SK-N-SH treated with all-trans-retinoic acid at 6 μM for 48 hours (cell line): ENCODE data around the gene COL4A1.

Experiments used
- ATAC-seq: fragments of 200-7000 bp; cut with Tn5 transposase; 3 replicates; pipeline ENCODE4 v1.9.1; 2020; ENCODE audit warnings: mild to moderate bottlenecking, moderate library complexity
- BACH2 ChIP-seq: fragments of 250-450 bp; sonication (Bioruptor Pico); IDR thresholded peaks from 2 replicates; pipeline ENCODE4 v1.9.0; 2021; ENCODE audit warnings: mild to moderate bottlenecking, borderline replicate concordance
- CREB5 ChIP-seq: fragments of 250-450 bp; sonication (Bioruptor Pico); IDR thresholded peaks from 2 replicates; pipeline ENCODE4 v1.5.1; 2020; ENCODE audit warnings: low read depth, mild to moderate bottlenecking, moderate library complexity
- CSDC2 ChIP-seq: fragments of 250-450 bp; sonication (Bioruptor Pico); IDR thresholded peaks from 2 replicates; pipeline ENCODE4 v1.5.0; 2020; ENCODE audit warnings: mild to moderate bottlenecking, moderate library complexity
- CSRNP3 ChIP-seq: fragments of 250-450 bp; sonication (Bioruptor Pico); IDR thresholded peaks from 2 replicates; pipeline ENCODE4 v1.5.1; 2021; ENCODE audit warnings: mild to moderate bottlenecking, moderate library complexity
- ESRRG ChIP-seq: fragments of 250-450 bp; sonication (Bioruptor Pico); IDR thresholded peaks from 2 replicates; pipeline ENCODE4 v1.6.1; 2021; ENCODE audit warnings: mild to moderate bottlenecking
- GLIS3 ChIP-seq: fragments of 250-450 bp; sonication (Bioruptor Pico); IDR thresholded peaks from 2 replicates; pipeline ENCODE4 v1.5.0; 2020; ENCODE audit warnings: mild to moderate bottlenecking, moderate library complexity
- ISL1 ChIP-seq: fragments of 250-450 bp; sonication (Bioruptor Pico); IDR thresholded peaks from 2 replicates; pipeline ENCODE4 v2.1.2; 2022; ENCODE audit warnings: mild to moderate bottlenecking, moderate library complexity
- OSR1 ChIP-seq: fragments of 250-450 bp; sonication (Bioruptor Pico); IDR thresholded peaks from 2 replicates; pipeline ENCODE4 v1.8.0; 2022; ENCODE audit warnings: moderate library complexity, mild to moderate bottlenecking, inconsistent platforms
- POU6F1 ChIP-seq: fragments of 250-450 bp; sonication (Bioruptor Pico); IDR thresholded peaks from 2 replicates; pipeline ENCODE4 v1.8.0; 2021; ENCODE audit warnings: low read depth, mild to moderate bottlenecking, moderate library complexity, borderline replicate concordance
- PPARA ChIP-seq: fragments of 250-450 bp; sonication (Bioruptor Pico); IDR thresholded peaks from 2 replicates; pipeline ENCODE4 v1.5.0; 2020; ENCODE audit warnings: mild to moderate bottlenecking, borderline replicate concordance
- RARB ChIP-seq: fragments of 250-450 bp; sonication (Bioruptor Pico); IDR thresholded peaks from 2 replicates; pipeline ENCODE4 v1.8.0; 2021; ENCODE audit warnings: mild to moderate bottlenecking, moderate library complexity
- SNAI2 ChIP-seq: fragments of 250-450 bp; sonication (Bioruptor Pico); IDR thresholded peaks from 2 replicates; pipeline ENCODE4 v1.5.0; 2020; ENCODE audit warnings: mild to moderate bottlenecking, moderate library complexity
- TCF4 ChIP-seq: fragments of 250-450 bp; sonication (Bioruptor Pico); IDR thresholded peaks from 2 replicates; pipeline ENCODE4 v1.8.0; 2021; ENCODE audit warnings: mild to moderate bottlenecking, moderate library complexity, borderline replicate concordance
- TOX ChIP-seq: fragments of 250-450 bp; sonication (Bioruptor Pico); IDR thresholded peaks from 2 replicates; pipeline ENCODE4 v1.8.0; 2021; ENCODE audit warnings: mild to moderate bottlenecking, moderate library complexity, borderline replicate concordance
- ZC3H10 ChIP-seq: fragments of 250-450 bp; sonication (Bioruptor Pico); IDR thresholded peaks from 2 replicates; pipeline ENCODE4 v1.5.1; 2021; ENCODE audit warnings: mild to moderate bottlenecking, moderate library complexity
- ZFP3 ChIP-seq: fragments of 250-450 bp; sonication (Bioruptor Pico); IDR thresholded peaks from 2 replicates; pipeline ENCODE4 v1.5.0; 2020; ENCODE audit warnings: mild to moderate bottlenecking, moderate library complexity
- ZFP30 ChIP-seq: fragments of 450-650 bp; formaldehyde crosslinking; IDR thresholded peaks from 2 replicates; pipeline ENCODE4 v1.5.0; 2022; ENCODE audit warnings: mild to moderate bottlenecking, moderate library complexity
- ZNF565 ChIP-seq: fragments of 450-650 bp; formaldehyde crosslinking; conservative IDR thresholded peaks from 2 replicates; pipeline ENCODE4 v1.5.0; 2020; ENCODE audit warnings: low read depth, mild to moderate bottlenecking, moderate library complexity
- ZNF70 ChIP-seq: fragments of 450-650 bp; formaldehyde crosslinking; IDR thresholded peaks from 2 replicates; pipeline ENCODE4 v1.5.0; 2020; ENCODE audit warnings: mild to moderate bottlenecking, moderate library complexity
- ZNF8 ChIP-seq: fragments of 450-650 bp; formaldehyde crosslinking; IDR thresholded peaks from 2 replicates; pipeline ENCODE4 v1.5.0; 2020; ENCODE audit warnings: mild to moderate bottlenecking, moderate library complexity
- TF ChIP-seq, protein P1 (sequence below): fragments of 250-450 bp; sonication (Bioruptor Pico); IDR thresholded peaks from 2 replicates; pipeline ENCODE4 v1.8.0; 2020; ENCODE audit warnings: mild to moderate bottlenecking, moderate library complexity, borderline replicate concordance

The COL4A1 gene

DNA sequence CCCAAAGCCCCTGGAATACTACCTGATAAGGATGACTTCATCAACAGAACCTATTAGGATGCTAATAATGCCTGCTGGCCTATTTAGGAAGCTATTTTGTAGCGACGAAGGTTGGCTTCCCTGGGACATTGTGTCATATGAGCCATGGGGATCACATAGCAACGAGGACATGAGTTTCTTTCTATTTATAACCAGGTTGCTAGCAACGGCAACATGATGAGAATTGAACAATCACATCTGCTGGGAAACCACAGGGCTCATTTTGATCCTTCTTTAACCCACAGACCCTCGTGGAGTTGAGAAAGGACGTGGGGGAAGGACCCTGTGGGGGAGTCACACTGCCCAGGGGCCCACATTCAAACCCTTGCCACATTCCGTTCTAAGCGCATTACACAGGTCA is 172.2 kb downstream of the COL4A1 start:
- TF ChIP-seq TCF4 (CRISPR knock-in tag) = no peak
- no peak for TF ChIP-seq ESRRG
- no peak for TF ChIP-seq ZFP3 (CRISPR knock-in tag)
- no peak for TF ChIP-seq ZNF565 (CRISPR knock-in tag)
- no peak for TF ChIP-seq ZNF8
- no peak for TF ChIP-seq POU6F1 (CRISPR knock-in tag)
- no peak for TF ChIP-seq CSRNP3 (CRISPR knock-in tag)
- TF ChIP-seq, all 23 proteins: peak for 0
- no peak for ATAC-seq

DNA sequence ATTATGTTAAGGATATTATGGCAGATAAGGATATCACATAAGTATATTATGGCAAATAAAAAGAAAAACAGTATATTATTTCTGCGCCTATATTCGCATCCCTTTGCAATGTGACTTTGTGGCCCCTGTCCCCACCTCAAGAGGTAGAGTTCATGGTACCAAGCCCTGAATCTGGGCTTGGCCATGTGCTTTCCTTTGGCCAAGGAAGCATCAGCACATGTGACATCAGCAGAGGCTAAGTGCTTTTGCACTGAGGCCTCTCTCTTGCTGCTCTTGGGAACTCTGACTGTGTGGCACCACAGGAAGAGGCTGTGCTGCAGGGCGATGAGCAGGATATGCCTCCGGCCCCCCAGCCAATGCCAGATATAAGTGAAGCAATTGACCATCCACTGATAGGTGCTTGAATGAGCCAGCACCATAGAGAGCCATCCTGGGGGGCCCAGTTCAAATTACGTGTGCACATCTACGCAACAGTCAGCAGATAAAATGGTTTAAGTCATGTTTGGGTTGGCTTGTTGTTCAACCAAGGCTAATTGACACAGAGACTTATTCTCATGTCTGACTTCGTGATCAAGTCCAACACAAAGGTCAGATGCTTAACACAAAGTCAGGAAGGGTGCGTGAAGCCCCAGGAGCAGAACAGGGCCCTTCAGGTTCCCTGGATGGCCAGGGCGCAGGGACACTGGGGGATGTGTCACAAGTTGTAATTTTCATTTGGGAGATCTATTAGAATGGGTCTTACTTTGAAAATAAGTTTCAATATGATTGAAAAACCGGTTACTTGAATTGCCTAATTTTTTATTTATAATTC is 173.3 kb downstream of the COL4A1 start:
- ATAC-seq = no peak
- no peak for TF ChIP-seq ZFP3 (CRISPR knock-in tag)
- no peak for TF ChIP-seq ISL1 (CRISPR knock-in tag)
- no peak for TF ChIP-seq ESRRG
- no peak for TF ChIP-seq CSDC2 (CRISPR knock-in tag)
- TF ChIP-seq BACH2 = no peak
- TF ChIP-seq SNAI2 (CRISPR knock-in tag) = no peak
- TF ChIP-seq ZNF70 (CRISPR knock-in tag) = no peak
- no peak for TF ChIP-seq CSRNP3 (CRISPR knock-in tag)
- TF ChIP-seq, protein P1, sequence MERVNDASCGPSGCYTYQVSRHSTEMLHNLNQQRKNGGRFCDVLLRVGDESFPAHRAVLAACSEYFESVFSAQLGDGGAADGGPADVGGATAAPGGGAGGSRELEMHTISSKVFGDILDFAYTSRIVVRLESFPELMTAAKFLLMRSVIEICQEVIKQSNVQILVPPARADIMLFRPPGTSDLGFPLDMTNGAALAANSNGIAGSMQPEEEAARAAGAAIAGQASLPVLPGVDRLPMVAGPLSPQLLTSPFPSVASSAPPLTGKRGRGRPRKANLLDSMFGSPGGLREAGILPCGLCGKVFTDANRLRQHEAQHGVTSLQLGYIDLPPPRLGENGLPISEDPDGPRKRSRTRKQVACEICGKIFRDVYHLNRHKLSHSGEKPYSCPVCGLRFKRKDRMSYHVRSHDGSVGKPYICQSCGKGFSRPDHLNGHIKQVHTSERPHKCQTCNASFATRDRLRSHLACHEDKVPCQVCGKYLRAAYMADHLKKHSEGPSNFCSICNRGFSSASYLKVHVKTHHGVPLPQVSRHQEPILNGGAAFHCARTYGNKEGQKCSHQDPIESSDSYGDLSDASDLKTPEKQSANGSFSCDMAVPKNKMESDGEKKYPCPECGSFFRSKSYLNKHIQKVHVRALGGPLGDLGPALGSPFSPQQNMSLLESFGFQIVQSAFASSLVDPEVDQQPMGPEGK (CRISPR knock-in tag) = no peak
- no peak for TF ChIP-seq TOX (CRISPR knock-in tag)
- no peak for TF ChIP-seq ZNF565 (CRISPR knock-in tag)
- TF ChIP-seq ZFP30 (CRISPR knock-in tag) = no peak
- TF ChIP-seq RARB (CRISPR knock-in tag) = no peak
- TF ChIP-seq GLIS3 = no peak
- TF ChIP-seq POU6F1 (CRISPR knock-in tag) = no peak
- no peak for TF ChIP-seq CREB5 (CRISPR knock-in tag)
- no peak for TF ChIP-seq OSR1 (CRISPR knock-in tag)
- no peak for TF ChIP-seq TCF4 (CRISPR knock-in tag)
- TF ChIP-seq PPARA (CRISPR knock-in tag) = no peak
- no peak for TF ChIP-seq ZC3H10
- TF ChIP-seq, all 23 proteins: peak for 0
